Measurements from ENCODE around the gene ING2. TPM values are rescaled to one million over a fixed set of nuclear protein-coding genes. Genes with fewer than 3 reads are reported as not detected.

ING2 gene
- total RNA-seq, 1 experiment from 2014 or later: 4.2 TPM

GRCh38 chr4:183546376-183546775 lies 41.5 kb downstream of the ING2 start:
- H4K20me1 ChIP-seq (ENCODE audit: insufficient read depth): no peaks in the 10 kb centered on the region
- no peak overlapping the region for H3K27ac ChIP-seq (ENCODE audit: low read depth, low read length)
- POLR2A ChIA-PET: no interaction called here
- no peak overlapping the region for H2AFZ ChIP-seq (ENCODE audit: low read depth, low read length, poor library complexity, severe bottlenecking)
- H3K4me2 ChIP-seq (ENCODE audit: low read length): no peak overlapping the region
- no peak overlapping the region for H3K4me3 ChIP-seq (replicated peaks in 1 of 2; ENCODE audit: low read depth in 1 of 2, low read length in 2 of 2)
- no peaks in the 10 kb centered on the region for H3K9me3 ChIP-seq (ENCODE audit: control insufficient read depth in 1 of 2, insufficient read depth in 1 of 2, low read depth in 1 of 2, low read length in 2 of 2)
- no peaks in the 10 kb centered on the region for H3K27me3 ChIP-seq (ENCODE audit: insufficient read depth, low read length)
- no peaks in the 10 kb centered on the region for H3K79me2 ChIP-seq (ENCODE audit: insufficient read depth, low read length)
- CTCF ChIA-PET: no interaction called here
- DNase-seq (ENCODE audit: low read depth, low spot score) (no peak), ATAC-seq (no peak)
- H3K36me3 ChIP-seq (ENCODE audit: control insufficient read depth in 1 of 2, insufficient read depth in 2 of 2, low read length in 2 of 2): no peaks in the 10 kb centered on the region
- RAD21 ChIA-PET (ENCODE audit: low non-redundant PET in 1 of 2, low total read pairs in 2 of 2, uncharacterized antibody in 2 of 2, unreplicated experiment in 2 of 2): no interaction called here
- no peaks in the 10 kb centered on the region for H3K9me2 ChIP-seq (ENCODE audit: insufficient read depth)
- no peaks in the 10 kb centered on the region for H3K4me1 ChIP-seq (ENCODE audit: control insufficient read depth in 1 of 2, insufficient read depth in 2 of 2, low read length in 2 of 2)
- TF ChIP-seq EGR1 (IDR thresholded peaks at IDR 0.05; ENCODE audit: low read depth) (no peak), CEBPB (IDR thresholded peaks at IDR 0.05; ENCODE audit: low read depth) (no peak), ZNF274 (IDR thresholded peaks at IDR 0.05; ENCODE audit: low read depth, low read length) (no peak)
- H3K9ac ChIP-seq (ENCODE audit: low read length): no peak overlapping the region
- intact Hi-C loops (cut with micrococcal nuclease): no loop called here
- no TSS peak for BruUV-seq (replicated peaks)

- RAD21 ChIA-PET (ENCODE audit: low non-redundant PET in 1 of 2, low total read pairs in 2 of 2, uncharacterized antibody in 2 of 2, unreplicated experiment in 2 of 2): no interaction called here
- no peaks in the 10 kb centered on the region for H3K27me3 ChIP-seq (ENCODE audit: insufficient read depth, low read length)
- no peaks in the 10 kb centered on the region for H3K36me3 ChIP-seq (ENCODE audit: control insufficient read depth in 1 of 2, insufficient read depth in 2 of 2, low read length in 2 of 2)
- H3K27ac ChIP-seq (ENCODE audit: low read depth, low read length): no peak overlapping the region
- CTCF ChIA-PET: no interaction called here
- no peak overlapping the region for H2AFZ ChIP-seq (ENCODE audit: low read depth, low read length, poor library complexity, severe bottlenecking)
- no peaks in the 10 kb centered on the region for H3K79me2 ChIP-seq (ENCODE audit: insufficient read depth, low read length)
- no peaks in the 10 kb centered on the region for H3K9me2 ChIP-seq (ENCODE audit: insufficient read depth)
- TF ChIP-seq ZFX (IDR thresholded peaks at IDR 0.05) (no peak), EGR1 (IDR thresholded peaks at IDR 0.05; ENCODE audit: low read depth) (no peak), SRF (IDR thresholded peaks at IDR 0.05; ENCODE audit: low read depth) (no peak), YY1 (IDR thresholded peaks at IDR 0.05; ENCODE audit: extremely low read depth, insufficient replicate concordance, low read depth, low read length) (no peak), TCF7L2 (IDR thresholded peaks at IDR 0.05; ENCODE audit: borderline replicate concordance, extremely low read depth, insufficient read depth, insufficient read length) (no peak), CTCF (IDR thresholded peaks at IDR 0.05 in 2 of 3, conservative IDR thresholded peaks at IDR 0.05 in 1 of 3; ENCODE audit: borderline replicate concordance in 1 of 3, insufficient read depth in 1 of 3, low read depth in 2 of 3, low read length in 2 of 3) (no peak)
- TF ChIP-seq, protein P1, sequence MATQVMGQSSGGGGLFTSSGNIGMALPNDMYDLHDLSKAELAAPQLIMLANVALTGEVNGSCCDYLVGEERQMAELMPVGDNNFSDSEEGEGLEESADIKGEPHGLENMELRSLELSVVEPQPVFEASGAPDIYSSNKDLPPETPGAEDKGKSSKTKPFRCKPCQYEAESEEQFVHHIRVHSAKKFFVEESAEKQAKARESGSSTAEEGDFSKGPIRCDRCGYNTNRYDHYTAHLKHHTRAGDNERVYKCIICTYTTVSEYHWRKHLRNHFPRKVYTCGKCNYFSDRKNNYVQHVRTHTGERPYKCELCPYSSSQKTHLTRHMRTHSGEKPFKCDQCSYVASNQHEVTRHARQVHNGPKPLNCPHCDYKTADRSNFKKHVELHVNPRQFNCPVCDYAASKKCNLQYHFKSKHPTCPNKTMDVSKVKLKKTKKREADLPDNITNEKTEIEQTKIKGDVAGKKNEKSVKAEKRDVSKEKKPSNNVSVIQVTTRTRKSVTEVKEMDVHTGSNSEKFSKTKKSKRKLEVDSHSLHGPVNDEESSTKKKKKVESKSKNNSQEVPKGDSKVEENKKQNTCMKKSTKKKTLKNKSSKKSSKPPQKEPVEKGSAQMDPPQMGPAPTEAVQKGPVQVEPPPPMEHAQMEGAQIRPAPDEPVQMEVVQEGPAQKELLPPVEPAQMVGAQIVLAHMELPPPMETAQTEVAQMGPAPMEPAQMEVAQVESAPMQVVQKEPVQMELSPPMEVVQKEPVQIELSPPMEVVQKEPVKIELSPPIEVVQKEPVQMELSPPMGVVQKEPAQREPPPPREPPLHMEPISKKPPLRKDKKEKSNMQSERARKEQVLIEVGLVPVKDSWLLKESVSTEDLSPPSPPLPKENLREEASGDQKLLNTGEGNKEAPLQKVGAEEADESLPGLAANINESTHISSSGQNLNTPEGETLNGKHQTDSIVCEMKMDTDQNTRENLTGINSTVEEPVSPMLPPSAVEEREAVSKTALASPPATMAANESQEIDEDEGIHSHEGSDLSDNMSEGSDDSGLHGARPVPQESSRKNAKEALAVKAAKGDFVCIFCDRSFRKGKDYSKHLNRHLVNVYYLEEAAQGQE (IDR thresholded peaks at IDR 0.05; ENCODE audit: low read depth): no peak
- TF ChIP-seq, protein P2, sequence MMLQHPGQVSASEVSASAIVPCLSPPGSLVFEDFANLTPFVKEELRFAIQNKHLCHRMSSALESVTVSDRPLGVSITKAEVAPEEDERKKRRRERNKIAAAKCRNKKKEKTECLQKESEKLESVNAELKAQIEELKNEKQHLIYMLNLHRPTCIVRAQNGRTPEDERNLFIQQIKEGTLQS (IDR thresholded peaks at IDR 0.05): no peak
- ATAC-seq (no peak), DNase-seq (ENCODE audit: low read depth, low spot score) (no peak)
- no peaks in the 10 kb centered on the region for H4K20me1 ChIP-seq (ENCODE audit: insufficient read depth)
- no peak overlapping the region for H3K4me2 ChIP-seq (ENCODE audit: low read length)
- no peaks in the 10 kb centered on the region for H3K9me3 ChIP-seq (ENCODE audit: control insufficient read depth in 1 of 2, insufficient read depth in 1 of 2, low read depth in 1 of 2, low read length in 2 of 2)
- POLR2A ChIA-PET: no interaction called here
- no TSS peak for BruUV-seq (replicated peaks)
- H3K9ac ChIP-seq (ENCODE audit: low read length): no peak overlapping the region
- H3K4me1 ChIP-seq (ENCODE audit: control insufficient read depth in 1 of 2, insufficient read depth in 2 of 2, low read length in 2 of 2): no peaks in the 10 kb centered on the region
- intact Hi-C loops (cut with micrococcal nuclease): no loop called here
- H3K4me3 ChIP-seq (replicated peaks in 1 of 2; ENCODE audit: low read depth in 1 of 2, low read length in 2 of 2): no peak overlapping the region
Observed at GRCh38 chr4:183548306-183548705, 43.4 kb downstream of the ING2 start.

Measured in HCT116 (cell line).